K562 (cell line): Measurements from ENCODE around the gene ZFYVE27. TPM values are rescaled to one million over a fixed set of nuclear protein-coding genes. Genes with fewer than 3 reads are reported as not detected.

Experiments used
- BRF2 ChIP-seq: IDR thresholded peaks from 3 replicates; pipeline ENCODE4 v1.6.1; 2011; ENCODE audit warnings: borderline replicate concordance, mild to moderate bottlenecking; ENCODE audit not compliant: insufficient read length, insufficient read depth
- CTCF ChIP-seq, 3 experiments: IDR thresholded peaks in 2 of 3; conservative IDR thresholded peaks in 1 of 3; 2 replicates each; pipeline ENCODE4 v1.5.1; 2011 to 2012; ENCODE audit warnings: low read length in 3 of 3, mild to moderate bottlenecking in 3 of 3, control low read depth in 2 of 3, improper control_type of control experiment in 1 of 3, inconsistent platforms in 1 of 3, low read depth in 1 of 3, mixed read lengths in 1 of 3, moderate library complexity in 1 of 3; ENCODE audit not compliant: insufficient read depth in 2 of 3
- ETV1 ChIP-seq: fragments of 450-650 bp; conservative IDR thresholded peaks from 2 replicates; pipeline ENCODE4 v1.6.1; 2016; ENCODE audit warnings: missing genetic modification characterization, control low read depth, low read depth, missing compliant biosample characterization
- GATAD2A ChIP-seq: fragments of 450-650 bp; IDR thresholded peaks from 2 replicates; pipeline ENCODE4 v1.6.1; 2017
- HSF4 ChIP-seq: fragments of 250-450 bp; sonication (Bioruptor Pico); IDR thresholded peaks from 2 replicates; pipeline ENCODE4 v2.1.2; 2022; ENCODE audit warnings: mild to moderate bottlenecking, moderate library complexity, borderline replicate concordance
- MAFF ChIP-seq: IDR thresholded peaks from 2 replicates; pipeline ENCODE4 v1.6.1; 2012; ENCODE audit warnings: low read length, improper control_type of control experiment
- MAZ ChIP-seq, 2 experiments: fragments of 450-650 bp in 1 of 2; sonication (generic) in 1 of 2; formaldehyde crosslinking; IDR thresholded peaks in 1 of 2; conservative IDR thresholded peaks in 1 of 2; 2 replicates each; pipeline versions ENCODE4 v1.4.0 to v1.5.0; 2020; ENCODE audit warnings: mild to moderate bottlenecking in 1 of 2, missing genetic modification reagents in 1 of 2
- MIER1 ChIP-seq: fragments of 450-650 bp; IDR thresholded peaks from 2 replicates; pipeline ENCODE4 v1.6.1; 2016; ENCODE audit warnings: antibody characterized with exemption, mild to moderate bottlenecking, low read depth
- NCOA4 ChIP-seq: fragments of 450-650 bp; IDR thresholded peaks from 2 replicates; pipeline ENCODE4 v1.6.1; 2018; ENCODE audit warnings: mild to moderate bottlenecking; ENCODE audit not compliant: partially characterized antibody
- NFE2L1 ChIP-seq: fragments of 450-650 bp; IDR thresholded peaks from 2 replicates; pipeline ENCODE4 v1.6.1; 2016; ENCODE audit warnings: missing genetic modification characterization, low read depth, mild to moderate bottlenecking, missing compliant biosample characterization, moderate library complexity, borderline replicate concordance
- PHF8 ChIP-seq: fragments of 200-600 bp; sonication (generic); IDR thresholded peaks from 2 replicates; pipeline ENCODE4 v1.6.1; 2012; ENCODE audit warnings: mixed run types, mild to moderate bottlenecking, inconsistent platforms, low read length, moderate library complexity, borderline replicate concordance
- POLR2AphosphoS2 ChIP-seq: IDR thresholded peaks from 2 replicates; pipeline ENCODE4 v1.6.1; 2012; ENCODE audit warnings: low read length, improper control_type of control experiment
- PYGO2 ChIP-seq: fragments of 450-650 bp; IDR thresholded peaks from 2 replicates; pipeline ENCODE4 v1.6.1; 2016; ENCODE audit warnings: mild to moderate bottlenecking, missing genetic modification characterization, moderate library complexity, missing compliant biosample characterization
- RFX5 ChIP-seq: IDR thresholded peaks from 2 replicates; pipeline ENCODE4 v1.6.1; 2011; ENCODE audit warnings: low read depth, mild to moderate bottlenecking, improper control_type of control experiment, low read length
- SREBF2 ChIP-seq: sonication (generic); formaldehyde crosslinking; IDR thresholded peaks from 2 replicates; pipeline ENCODE4 v1.4.0; 2020; ENCODE audit warnings: mild to moderate bottlenecking, missing genetic modification reagents
- ZC3H8 ChIP-seq: fragments of 450-650 bp; IDR thresholded peaks from 2 replicates; pipeline ENCODE4 v1.6.1; 2017
- ZNF124 ChIP-seq: sonication (generic); formaldehyde crosslinking; IDR thresholded peaks from 2 replicates; pipeline ENCODE4 v1.8.1; 2022; ENCODE audit warnings: missing genetic modification reagents
- ZNF224 ChIP-seq: sonication (generic); formaldehyde crosslinking; IDR thresholded peaks from 2 replicates; pipeline ENCODE4 v1.8.0; 2022; ENCODE audit warnings: mild to moderate bottlenecking, missing genetic modification reagents
- ZNF277 ChIP-seq: fragments of 250-450 bp; sonication (Bioruptor Pico); IDR thresholded peaks from 2 replicates; pipeline ENCODE4 v1.8.0; 2022; ENCODE audit warnings: inconsistent platforms, mild to moderate bottlenecking, moderate library complexity, borderline replicate concordance
- ZNF785 ChIP-seq: fragments of 250-450 bp; sonication (Bioruptor Pico); IDR thresholded peaks from 2 replicates; pipeline ENCODE4 v1.4.0; 2020; ENCODE audit warnings: mild to moderate bottlenecking
- ZZZ3 ChIP-seq: fragments of 450-650 bp; IDR thresholded peaks from 2 replicates; pipeline ENCODE4 v1.6.1; 2016; ENCODE audit warnings: antibody characterized with exemption, mild to moderate bottlenecking, moderate library complexity
- polyA plus RNA-seq, 8 experiments: library from polyadenylated mRNA; depleted of rRNA in 4 of 8; stranded (reverse) in 5 of 8; unstranded in 3 of 8; fragments of >200 nt; fragmentation: Nextera tagmentation in 2 of 8; fragmentation: Illumina TruSeq in 1 of 8; extraction: Ambion mirVana in 2 of 8; extraction: Trizol in 1 of 8; gene quantifications; 2 replicates each; pipeline versions ENCODE4 v1.2.1 to v1.2.3, GENCODE V29; 2011 to 2014; ENCODE audit warnings: inconsistent platforms in 1 of 8, missing spikeins in 1 of 8
- total RNA-seq, 7 experiments: library from RNA; depleted of rRNA in 6 of 7; stranded (reverse); fragments of >200 nt in 6 of 7; fragmentation: Illumina TruSeq in 2 of 7; extraction: Trizol in 2 of 7; gene quantifications; 2 replicates each; pipeline versions ENCODE4 v1.2.1 to v1.2.3, GENCODE V29; 2011 to 2021; ENCODE audit warnings: low replicate concordance in 1 of 7
- TF ChIP-seq, protein P1 (sequence below), 3 experiments: fragments of 200-800 bp in 1 of 3; fragments of 250-450 bp in 1 of 3; fragments of 450-650 bp in 1 of 3; sonication (Bioruptor Pico) in 1 of 3; sonication (Bioruptor generic) in 1 of 3; formaldehyde crosslinking in 1 of 3; IDR thresholded peaks; 2 replicates each; pipeline versions ENCODE4 v1.6.1 to v1.8.0; 2016 to 2022; ENCODE audit warnings: mild to moderate bottlenecking in 2 of 3, missing genetic modification characterization in 2 of 3, missing compliant biosample characterization in 1 of 3, moderate library complexity in 1 of 3

ZFYVE27 gene
- total and polyA plus RNA-seq, 9 of the 15 experiments (the other 6 are each of a cell fraction or from before 2014, with no cell fraction given) = 0.81 to 21.9 (median 15.3) TPM

- TF ChIP-seq NFE2L1 (no peak), BRF2 (no peak), MIER1 (no peak), SREBF2 (CRISPR knock-in tag) (no peak), PYGO2 (tag) (no peak), ZC3H8 (no peak), GATAD2A (no peak), RFX5 (no peak), MAFF (no peak), ETV1 (tag) (no peak), ZNF124 (CRISPR knock-in tag) (no peak), ZNF785 (CRISPR knock-in tag) (no peak), MAZ (CRISPR knock-in tag; conservative IDR thresholded peaks at IDR 0.05 in 1 of 2, IDR thresholded peaks at IDR 0.05 in 1 of 2) (no peak), PHF8 (no peak), ZNF277 (CRISPR knock-in tag) (no peak), CTCF (IDR thresholded peaks at IDR 0.05 in 2 of 3, conservative IDR thresholded peaks at IDR 0.05 in 1 of 3; ENCODE audit: insufficient read depth in 2 of 3, low read depth in 1 of 3, low read length in 3 of 3) (no peak), ZNF224 (CRISPR knock-in tag) (no peak), ZZZ3 (no peak), NCOA4 (no peak), HSF4 (CRISPR knock-in tag) (no peak), POLR2AphosphoS2 (no peak)
- TF ChIP-seq, protein P1, sequence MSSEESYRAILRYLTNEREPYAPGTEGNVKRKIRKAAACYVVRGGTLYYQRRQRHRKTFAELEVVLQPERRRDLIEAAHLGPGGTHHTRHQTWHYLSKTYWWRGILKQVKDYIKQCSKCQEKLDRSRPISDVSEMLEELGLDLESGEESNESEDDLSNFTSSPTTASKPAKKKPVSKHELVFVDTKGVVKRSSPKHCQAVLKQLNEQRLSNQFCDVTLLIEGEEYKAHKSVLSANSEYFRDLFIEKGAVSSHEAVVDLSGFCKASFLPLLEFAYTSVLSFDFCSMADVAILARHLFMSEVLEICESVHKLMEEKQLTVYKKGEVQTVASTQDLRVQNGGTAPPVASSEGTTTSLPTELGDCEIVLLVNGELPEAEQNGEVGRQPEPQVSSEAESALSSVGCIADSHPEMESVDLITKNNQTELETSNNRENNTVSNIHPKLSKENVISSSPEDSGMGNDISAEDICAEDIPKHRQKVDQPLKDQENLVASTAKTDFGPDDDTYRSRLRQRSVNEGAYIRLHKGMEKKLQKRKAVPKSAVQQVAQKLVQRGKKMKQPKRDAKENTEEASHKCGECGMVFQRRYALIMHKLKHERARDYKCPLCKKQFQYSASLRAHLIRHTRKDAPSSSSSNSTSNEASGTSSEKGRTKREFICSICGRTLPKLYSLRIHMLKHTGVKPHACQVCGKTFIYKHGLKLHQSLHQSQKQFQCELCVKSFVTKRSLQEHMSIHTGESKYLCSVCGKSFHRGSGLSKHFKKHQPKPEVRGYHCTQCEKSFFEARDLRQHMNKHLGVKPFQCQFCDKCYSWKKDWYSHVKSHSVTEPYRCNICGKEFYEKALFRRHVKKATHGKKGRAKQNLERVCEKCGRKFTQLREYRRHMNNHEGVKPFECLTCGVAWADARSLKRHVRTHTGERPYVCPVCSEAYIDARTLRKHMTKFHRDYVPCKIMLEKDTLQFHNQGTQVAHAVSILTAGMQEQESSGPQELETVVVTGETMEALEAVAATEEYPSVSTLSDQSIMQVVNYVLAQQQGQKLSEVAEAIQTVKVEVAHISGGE (CRISPR knock-in tag; IDR thresholded peaks at IDR 0.05) = peak in 1 of 3 experiments; percentile 62; a peak in 2 of 6 replicates
Measured at GRCh38 chr10:97689559-97690020, 47.3 kb upstream of the ZFYVE27 start (continued).
